Activated CD4-positive, CD25-positive, alpha-beta regulatory T cell treated with anti-CD3 and anti-CD28 coated beads, Interleukin-2, amount 50 U/mL, for 24 hours (primary cell): ENCODE results near the gene OAT.
"Not testable (repeated sequence)": the region's sequence is repeated elsewhere in the genome, so short reads cannot be mapped to it uniquely, and the experiment has no call there.

ENCODE experiments used
- ATAC-seq, 2 donors: fragments of 150-1000 bp; cut with Tn5 transposase; one replicate each; pipeline ENCODE4 v1.10.0; 2021; ENCODE audit warnings: mild to moderate bottlenecking in 1 of 2, moderate library complexity in 1 of 2

OAT gene

DNA sequence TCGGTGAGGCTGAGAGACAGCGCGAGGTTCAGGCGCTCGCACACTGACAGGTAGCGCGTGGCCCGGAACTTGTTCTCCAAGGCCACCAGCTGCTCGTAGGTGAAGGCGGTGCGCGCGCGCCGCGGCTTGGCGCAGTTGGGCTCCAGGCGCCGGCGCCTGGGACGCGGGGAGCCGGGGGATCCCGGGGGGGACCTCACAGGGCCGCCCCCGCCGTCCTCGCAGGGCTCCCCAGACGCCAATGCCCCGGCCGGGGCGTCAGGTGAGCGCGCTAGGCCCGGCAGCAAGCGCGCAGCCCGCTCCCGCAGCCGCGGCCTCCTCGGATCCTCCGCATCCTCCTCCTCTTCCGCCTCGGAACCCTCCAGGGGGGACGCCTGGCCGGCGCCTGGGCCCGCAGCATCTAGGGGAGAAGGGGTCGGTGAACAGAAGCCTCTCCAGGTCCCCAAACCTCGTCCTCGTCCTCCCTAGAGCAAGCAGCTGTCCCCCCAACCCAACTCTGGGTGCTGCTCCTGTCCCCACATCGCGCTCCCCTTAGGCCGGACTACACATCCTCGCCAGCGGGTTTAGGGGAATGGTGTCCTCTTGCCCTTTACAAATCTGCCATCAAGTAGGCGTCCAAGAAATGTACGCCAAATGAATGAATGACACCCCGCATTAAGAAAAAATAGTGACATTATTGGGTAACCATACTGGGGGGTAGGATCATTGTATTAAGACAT lies 29.2 kb upstream of the OAT start:
- no peak for ATAC-seq

DNA sequence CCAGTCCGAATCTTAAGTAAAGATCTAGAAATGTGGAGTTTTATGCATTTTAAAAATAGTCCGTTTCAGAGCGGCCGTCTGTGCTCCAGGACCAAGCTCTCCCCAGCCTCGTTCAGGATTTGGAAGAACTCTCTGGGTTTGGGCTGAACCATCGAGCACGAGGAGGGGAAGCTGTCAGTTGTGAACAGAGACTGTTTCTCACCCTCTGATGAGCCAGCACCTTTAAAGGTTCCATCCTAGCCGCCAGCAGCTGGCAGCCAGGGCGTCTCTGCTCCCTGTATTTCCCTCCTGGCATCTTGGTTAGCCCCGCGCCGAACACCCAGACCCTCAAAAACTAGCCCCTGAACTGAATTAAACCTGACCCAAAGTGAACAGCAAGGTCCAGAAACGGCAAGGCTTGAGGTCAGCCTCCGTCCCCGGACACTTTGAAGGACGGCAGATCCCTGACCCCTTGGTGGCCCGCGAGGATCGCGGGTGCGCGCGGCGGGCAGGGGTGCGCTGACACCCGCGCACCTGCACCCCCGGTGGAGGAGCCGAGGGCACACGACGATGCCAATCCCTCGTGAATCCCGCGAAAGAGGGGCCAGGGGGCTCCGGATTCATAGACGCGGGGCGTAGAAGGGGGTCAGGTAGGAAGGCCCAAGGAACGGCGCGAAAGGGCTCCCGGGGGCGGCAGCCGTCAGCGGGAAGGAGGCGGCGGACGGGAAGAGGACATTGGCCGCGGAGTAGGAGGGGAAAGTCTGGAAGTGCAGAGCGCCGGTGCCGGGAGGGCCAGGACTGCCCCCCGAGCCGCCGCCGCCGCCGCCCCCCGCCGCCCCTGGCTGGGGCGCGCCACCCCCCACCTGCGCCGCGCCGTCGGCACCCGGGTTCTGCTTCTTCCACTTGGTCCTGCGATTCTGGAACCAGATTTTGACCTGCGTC lies 28.4 kb upstream of the OAT start:
- ATAC-seq = no peak

DNA sequence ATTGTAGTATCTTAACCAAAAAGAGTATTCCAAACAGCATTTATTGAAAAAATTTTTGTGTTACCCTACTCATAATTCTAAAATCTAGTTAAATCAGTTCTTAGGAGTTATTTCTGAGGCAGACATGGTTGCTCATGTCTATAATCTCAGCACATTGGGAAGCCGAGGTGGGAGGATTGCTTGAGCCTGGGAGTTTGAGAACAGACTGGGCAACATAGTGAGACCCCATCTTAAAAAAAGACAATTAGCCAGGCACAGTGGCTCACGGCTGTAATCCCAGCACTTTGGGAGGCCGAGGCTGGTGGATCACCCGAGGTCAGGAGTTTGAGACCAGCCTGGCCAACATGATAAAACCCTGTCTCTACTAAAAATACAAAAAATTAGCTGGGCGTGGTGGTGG lies 23.0 kb upstream of the OAT start:
- not testable (repeated sequence) for ATAC-seq

DNA sequence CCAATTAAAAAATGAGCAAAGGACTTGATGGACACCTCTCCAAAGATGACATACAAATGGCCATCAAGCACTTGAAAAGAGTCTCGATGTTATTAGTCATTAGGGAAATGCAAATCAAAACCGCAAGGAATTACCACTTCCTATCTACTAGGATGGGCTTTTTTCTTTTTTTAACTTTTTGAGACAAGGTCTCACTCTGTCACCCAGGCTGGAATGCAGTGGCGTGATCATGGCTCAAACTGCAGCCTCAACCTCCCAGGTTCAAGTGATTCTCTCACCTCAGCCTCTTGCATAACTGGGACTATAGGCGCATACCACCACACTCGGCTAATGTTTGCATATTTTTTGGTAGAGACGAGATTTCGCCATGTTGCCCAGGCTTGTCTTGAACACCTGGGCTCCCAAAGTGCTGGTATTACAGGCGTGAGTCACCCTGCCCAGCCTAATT lies 17.5 kb upstream of the OAT start:
- ATAC-seq = no peak

DNA sequence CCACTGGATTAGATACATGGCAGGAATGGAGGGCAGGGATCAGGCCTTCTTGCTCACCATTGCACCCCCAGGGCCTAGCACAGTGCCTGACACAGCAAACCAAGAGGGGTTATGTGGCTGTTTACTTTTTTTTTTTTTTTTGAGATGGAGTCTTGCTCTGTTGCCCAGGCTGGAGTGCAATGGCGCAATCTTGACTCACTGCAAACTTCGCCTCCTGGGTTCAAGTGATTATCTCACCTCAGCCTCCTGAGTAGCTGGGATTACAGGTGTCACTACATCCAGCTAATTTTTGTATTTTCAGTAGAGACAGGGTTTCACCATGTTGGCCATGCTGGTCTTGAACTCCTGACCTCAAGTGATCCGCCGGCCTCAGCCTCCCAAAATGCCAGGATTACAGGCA lies 17.0 kb upstream of the OAT start:
- not testable (repeated sequence) for ATAC-seq

DNA sequence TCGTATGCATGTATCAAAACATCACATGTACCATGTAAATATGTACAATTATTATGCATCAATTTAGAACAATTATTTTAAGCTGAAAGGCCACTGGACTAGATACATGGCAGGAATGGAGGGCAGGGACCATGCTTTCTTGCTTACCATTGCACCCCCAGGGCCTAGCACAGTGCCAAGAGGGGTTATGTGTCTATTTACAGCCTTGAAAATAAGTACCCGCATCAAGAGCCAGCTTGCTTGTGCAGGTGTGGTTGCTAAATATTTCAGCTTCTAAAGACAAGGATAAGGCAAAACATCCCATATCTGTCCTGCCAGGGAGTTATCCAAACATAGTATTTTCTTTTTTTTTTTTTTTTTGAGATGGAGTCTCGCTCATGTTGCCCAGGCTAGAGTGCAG lies 14.7 kb upstream of the OAT start:
- ATAC-seq = no peak

DNA sequence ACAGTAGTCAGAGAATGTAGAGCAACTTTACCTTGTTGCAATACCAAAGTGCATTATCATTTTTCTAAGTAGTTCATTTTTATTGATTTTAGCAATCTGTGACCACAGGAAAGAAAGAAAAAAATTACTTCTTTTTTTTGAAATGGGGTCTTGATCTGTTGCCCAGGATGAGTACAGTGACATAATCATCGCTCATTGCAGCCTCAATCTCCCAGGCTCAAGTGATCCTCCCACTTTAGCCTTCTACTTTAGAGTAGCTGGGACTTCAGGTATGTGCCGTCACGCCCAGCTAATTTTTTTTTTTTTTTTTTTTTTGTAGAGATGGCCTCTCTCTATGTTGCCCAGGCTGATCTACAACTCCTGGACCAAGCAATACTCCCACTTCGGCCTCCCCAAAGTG lies 11.4 kb upstream of the OAT start:
- ATAC-seq = no peak

DNA sequence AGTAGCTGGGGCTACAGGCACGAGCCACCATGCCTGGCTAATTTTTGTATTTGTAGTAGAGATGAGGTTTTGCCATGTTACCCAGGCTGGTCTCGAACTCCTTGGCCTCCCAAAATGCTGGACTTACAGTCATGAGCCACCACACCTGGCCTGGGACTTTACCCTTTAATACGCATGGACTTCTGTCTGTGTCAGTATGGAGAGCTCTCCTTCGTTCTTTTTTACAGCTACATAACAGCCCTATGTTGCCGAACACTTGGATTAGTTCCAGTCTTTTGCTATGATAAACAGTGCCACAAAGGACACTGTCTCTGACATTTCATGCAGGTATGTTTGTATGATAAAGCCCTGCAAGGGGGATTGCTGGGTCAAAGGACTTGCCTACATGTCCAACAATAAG lies 10.9 kb upstream of the OAT start:
- no peak for ATAC-seq

DNA sequence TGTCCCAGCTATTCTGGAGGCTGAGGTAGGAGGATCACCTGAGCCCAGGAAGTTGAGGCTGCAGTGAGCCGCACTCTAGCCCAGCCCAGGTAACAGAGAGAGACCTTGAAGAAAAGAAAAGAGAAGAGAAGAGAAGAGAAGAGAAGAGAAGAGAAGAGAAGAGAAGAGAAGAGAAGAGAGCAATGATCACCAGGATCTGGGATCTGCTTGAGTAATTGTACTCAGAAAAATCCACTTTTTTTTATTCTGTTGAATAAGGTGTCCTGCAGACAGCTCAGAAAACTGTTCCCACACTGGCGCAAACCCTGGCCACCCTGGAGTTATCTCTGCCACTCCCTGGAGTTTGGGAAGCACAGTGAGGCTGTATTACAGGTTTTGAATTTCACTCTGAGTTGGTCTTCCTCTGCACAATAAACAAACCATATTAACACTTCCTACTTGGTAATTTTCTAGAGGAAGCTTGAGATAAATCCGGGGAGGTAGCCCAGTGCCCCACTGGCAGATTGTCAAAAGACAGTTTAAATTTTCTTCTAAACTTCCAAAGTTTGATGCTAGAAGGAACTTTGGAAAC lies 9.6 kb upstream of the OAT start:
- no peak for ATAC-seq

DNA sequence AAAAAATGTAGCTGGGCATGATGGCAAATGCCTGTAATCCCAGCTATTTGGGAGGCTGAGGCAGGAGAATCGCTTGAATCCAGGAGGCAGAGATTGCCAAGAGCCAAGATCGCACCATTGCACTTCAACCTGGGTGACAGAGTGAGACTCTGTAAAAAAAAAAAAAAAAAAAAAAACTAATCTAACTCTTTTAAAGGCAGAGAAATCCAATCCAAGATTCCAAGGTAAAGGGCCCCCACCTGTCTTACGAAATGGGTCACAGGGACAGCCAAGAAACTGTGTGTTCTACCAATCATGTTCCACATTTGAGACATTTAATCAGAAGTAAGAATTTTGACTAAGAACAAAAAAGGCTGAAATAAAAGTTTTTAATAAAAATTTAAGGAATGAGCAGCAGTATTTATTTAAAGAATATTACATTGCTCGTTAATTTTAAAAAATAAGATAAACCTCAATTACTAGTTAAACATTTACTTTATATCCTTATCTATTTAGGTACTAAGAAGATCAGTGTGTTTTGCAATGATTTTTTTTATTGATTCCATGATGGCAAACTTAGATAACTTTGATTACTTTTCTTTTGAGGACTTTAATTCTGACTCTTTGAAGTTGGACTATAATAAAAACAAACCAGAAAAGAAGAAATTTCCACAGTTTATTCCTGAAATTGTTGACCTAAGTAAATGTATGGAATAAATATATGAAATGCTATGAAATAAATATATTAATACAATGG lies 6.7 kb upstream of the OAT start:
- ATAC-seq = no peak

DNA sequence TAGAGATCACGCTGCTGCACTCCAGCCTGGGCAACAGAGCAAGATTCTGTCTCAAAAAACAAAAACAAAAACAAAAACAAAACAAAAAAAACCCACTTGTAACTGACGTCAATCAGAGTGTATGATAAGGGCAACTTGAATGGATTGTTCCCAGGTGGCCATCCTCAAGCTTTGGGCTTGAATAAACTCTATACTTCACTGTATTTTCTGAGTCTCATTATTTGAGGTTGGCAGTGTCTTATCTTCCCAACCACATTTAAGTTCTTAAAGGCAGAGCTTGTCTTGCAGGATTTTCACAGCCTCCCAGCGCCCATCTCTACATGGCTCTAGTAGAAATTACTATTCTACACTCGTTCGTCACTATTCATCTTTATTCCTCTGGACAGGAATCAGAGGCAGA lies 5.1 kb upstream of the OAT start:
- ATAC-seq = no peak

DNA sequence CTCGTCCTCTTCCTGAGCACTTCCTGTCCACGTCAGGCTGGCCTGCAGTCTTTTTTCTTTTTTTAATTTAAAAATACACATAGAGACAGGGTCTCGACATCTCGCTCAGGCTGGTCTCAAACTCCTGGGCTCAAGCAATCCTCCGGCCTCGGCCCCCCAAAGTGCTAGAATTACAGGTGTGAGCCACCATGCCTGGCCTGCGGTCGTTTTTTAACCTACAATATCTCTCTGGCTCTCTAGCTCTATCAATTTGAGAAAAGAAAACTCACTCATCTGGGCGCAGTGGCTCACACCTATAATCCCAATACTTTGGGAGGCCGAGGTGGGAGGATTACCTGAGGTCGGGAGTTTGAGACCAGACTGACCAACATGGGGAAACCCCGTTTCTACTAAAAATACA lies 4.0 kb upstream of the OAT start:
- ATAC-seq = no peak

DNA sequence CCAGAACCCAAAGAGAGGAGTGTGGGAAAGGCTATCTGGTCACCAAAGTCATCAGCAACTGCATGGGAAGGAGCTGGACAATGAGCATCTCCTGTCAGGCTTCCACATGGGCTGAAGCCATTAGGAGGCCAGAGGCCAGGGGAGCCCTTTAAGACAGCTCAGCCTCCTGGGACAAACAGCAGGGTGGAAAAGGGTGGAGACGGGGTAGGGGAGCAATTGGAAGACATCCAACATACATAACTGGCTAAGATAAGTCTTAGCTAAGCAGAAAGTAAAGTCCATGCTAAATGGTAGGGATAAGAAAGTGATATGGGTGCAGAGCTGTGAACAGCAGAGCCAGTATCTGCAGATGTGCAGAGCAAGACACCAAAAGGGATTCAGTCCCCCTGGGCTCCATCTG lies 1.5 kb upstream of the OAT start:
- no peak for ATAC-seq

DNA sequence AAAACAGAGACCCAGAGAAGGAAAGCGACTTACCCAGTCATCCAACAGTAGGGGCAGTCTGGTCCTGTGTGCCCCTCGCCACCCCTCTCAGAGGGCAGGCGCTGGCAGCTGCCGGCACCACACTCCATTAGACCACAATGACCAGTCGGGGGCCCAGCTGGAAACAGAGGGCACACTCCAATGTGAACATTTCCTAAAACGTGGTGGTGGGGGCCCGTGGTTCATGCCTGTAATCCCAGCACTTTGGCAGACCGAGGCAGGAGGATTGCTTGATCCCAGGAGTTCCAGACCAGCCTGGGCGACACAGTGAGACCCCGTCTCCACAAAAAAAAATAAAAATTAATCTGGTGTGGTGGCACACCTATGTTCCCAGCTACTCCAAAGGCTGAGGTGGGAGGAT lies 912 bp upstream of the OAT start:
- no peak for ATAC-seq

DNA sequence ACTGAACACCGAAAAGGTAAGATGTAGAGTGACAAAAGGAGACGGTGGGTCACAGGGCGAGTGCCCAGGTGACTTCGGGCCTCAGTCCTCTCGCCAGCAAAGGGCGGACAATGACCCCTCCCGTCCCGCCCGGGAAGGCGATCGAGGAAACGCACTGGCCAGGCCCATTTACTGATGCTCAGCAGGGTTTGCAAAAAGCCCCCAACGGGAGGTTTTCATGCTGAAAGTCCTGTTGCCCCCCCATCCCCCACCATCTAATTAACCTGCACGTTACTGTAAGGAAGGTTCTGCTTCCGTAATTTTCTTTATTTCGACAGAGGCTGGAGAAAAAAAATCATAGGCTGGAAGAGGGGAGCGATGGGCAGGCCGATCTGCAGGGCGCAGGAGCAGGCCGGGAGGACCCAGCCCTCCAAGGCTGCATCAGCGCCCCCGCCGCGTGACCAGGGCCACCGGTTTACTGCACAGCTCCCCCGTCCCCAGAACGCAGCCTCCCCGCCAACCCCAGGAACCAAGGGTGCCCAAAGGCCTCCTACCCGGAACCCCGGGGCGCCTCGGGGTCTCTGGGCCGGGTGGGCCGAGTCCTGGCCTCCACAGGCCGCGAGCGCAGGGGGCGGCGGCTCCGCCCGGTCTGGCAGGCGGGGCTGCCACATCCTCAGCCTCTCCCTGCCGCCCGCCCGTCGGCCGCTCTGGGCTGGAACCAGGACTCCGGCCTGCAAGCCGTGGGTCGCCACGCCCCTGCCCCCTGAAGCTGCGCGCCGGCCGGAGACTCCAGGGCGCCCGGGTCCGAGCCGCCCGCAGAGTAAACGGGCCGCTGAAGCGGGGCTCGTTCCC lies 613 bp downstream of the OAT start:
- peak; percentile 24 to 42 for ATAC-seq

DNA sequence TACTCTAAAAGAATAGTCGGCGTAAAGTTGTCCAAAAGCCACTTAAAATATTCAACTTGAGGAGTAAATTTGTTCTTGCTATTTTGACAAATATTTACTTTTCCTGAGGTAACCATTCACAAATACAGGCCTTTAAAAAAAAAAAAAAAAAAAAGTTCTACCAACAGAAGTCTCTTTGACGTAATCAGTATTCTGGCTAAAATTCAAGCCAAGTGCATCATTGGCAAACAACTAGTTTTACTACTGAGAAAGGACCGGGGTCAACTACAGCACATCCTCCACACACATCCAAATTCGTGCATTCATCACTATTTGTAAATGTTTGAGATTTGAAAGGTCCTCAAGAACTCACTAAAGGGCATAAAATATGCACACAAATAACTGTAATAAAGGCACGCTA lies 2.0 kb downstream of the OAT start:
- no peak for ATAC-seq

DNA sequence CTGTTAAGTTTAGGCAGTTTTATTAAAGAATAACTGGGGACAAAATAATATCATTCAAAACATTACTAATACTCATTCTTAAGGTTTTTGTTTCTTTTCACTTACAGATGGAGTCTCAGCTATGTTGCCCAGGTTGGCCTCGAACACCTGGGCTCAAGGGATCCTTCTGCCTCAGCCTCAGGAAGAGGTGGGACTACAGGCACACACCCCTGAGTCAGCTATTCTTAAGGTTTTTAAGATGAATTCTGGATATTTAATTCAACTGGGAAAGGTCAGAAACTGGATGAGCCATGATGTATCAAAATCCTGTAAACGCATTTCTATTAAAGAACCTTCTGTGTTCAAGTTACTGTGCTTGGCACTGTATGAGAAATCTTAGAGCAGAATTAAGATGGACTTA lies 3.5 kb downstream of the OAT start:
- ATAC-seq = no peak

DNA sequence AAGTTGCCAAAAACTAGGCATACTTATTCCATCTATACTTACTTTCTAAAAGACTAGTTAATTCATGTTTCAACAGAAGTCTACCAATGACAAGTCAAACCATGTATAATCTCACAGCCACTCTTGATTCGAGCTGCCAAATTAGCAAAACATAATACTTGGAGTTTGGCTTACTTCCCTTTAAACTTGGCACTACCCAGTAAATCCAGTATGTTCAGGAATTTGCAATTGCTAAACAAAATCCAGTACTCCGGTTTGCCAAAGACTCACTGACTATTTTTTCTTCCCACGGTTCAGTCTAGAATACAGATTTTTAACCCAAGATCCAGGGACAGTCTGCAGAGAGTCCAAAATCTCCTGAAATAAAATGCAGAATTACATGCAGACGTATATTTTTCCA lies 4.6 kb downstream of the OAT start:
- ATAC-seq = no peak

DNA sequence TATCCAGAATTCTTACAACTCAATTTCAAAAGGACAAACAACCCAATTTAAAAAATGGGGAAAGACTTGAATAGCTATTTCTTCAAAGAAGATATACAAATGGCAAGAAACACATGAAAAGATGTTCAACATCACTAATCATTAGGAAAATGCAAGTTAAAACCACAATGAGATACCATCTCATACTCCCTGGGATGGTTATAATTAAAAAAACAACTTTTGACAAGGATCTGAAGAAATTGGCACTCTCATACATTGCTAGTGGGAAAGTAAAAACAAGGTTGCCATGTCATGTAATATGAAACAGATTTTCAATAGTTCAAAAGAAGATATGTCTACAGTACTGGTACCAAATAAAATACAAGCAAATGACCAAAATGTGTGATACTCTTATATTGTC lies 9.0 kb downstream of the OAT start:
- ATAC-seq = no peak

DNA sequence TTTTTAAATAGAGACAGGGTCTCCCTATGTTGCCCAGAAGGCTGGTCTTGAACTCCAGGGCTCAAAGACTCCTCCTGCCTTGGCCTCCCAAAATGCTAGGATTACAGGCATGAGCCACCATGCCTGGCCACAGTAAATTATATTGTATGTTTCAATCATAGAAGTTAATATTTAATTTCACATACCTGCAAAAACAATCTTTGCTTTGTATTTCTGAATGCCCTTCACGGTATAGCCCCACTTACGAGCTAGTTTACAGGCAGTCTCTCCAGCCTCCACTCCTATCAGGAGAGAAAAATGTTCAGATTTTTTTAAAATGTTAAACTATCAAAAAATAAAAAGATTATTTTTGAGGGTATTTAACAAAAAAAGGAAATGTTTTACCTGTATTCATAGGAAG lies 10.4 kb downstream of the OAT start:
- no peak for ATAC-seq

DNA sequence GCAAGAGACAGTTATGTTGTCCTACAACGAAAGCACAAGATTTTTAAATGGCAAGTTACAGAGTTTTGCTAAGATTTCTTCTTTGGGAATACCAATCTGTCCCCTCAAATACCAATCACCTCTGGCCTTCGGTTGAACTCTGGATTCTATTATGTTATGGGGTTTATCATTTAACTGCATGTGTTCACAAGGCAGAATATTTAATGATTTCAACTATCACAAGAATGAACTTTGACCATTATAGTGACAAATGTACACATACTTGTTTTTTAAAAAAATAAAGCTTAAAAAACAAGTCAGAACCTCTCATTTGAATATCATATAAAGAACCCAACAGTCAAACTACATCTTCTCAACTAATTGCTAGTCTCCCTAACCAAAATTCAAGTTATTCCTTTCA lies 11.3 kb downstream of the OAT start:
- no peak for ATAC-seq

DNA sequence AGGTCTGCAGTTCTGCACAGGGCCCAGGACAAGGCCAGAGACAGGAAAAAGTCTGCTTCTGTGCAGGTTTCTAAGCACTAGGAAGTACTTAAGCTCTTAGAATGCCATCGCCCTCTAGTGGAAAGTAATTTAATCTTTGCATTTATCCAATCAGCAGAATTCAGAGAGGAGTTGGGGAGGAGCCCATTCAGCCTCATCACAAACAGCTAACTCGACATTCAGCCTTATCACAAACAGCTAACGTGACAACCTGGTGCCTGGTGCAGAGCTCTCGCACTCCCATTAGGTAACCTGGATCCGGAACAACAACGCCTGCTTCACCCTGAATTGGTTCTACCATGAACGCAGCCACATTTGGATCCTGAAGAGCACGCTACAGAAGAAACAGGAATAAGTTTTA lies 15.2 kb downstream of the OAT start:
- peak; percentile 91 to 95 for ATAC-seq
